Neural progenitor cell (in vitro differentiated cells): ENCODE measurements around the gene PSTPIP1. TPM values are rescaled to one million over a fixed set of nuclear protein-coding genes. Genes with fewer than 3 reads are reported as not detected.

Source experiments
- DNase-seq: peaks from one replicate; pipeline ENCODE4 v3.0.0-alpha.2; 2016; ENCODE audit warnings: low spot score
- H2AFZ ChIP-seq: fragments of 200-600 bp; sonication (generic); replicated peaks from 2 replicates; pipeline ENCODE4 v1.6.1; 2016; ENCODE audit warnings: antibody characterized with exemption
- H3F3A ChIP-seq: fragments of 200-600 bp; sonication (generic); 2 replicates; pipeline ENCODE4 v1.6.1; 2016; ENCODE audit warnings: antibody characterized with exemption, low read depth
- H3K27ac ChIP-seq: fragments of 200-600 bp; sonication (generic); 2 replicates; pipeline ENCODE4 v1.5.1; 2016; ENCODE audit warnings: mild to moderate bottlenecking
- H3K27me3 ChIP-seq: fragments of 200-600 bp; sonication (generic); 2 replicates; pipeline ENCODE4 v1.6.1; 2016; ENCODE audit warnings: mild to moderate bottlenecking, moderate library complexity
- H3K36me3 ChIP-seq: fragments of 200-600 bp; sonication (generic); 2 replicates; pipeline ENCODE4 v1.5.1; 2016
- H3K4me1 ChIP-seq: fragments of 200-600 bp; sonication (generic); 2 replicates; pipeline ENCODE4 v1.6.1; 2016; ENCODE audit warnings: mixed run types
- H3K4me2 ChIP-seq: fragments of 200-600 bp; sonication (generic); 2 replicates; pipeline ENCODE4 v1.6.1; 2016
- H3K4me3 ChIP-seq: fragments of 200-600 bp; sonication (generic); 2 replicates; pipeline ENCODE4 v1.5.1; 2016
- H3K79me2 ChIP-seq: fragments of 200-600 bp; sonication (generic); 2 replicates; pipeline ENCODE4 v1.6.1; 2016; ENCODE audit warnings: low read depth
- H3K9ac ChIP-seq: fragments of 200-600 bp; sonication (generic); 2 replicates; pipeline ENCODE4 v1.6.1; 2016
- H3K9me3 ChIP-seq: fragments of 200-600 bp; sonication (generic); 2 replicates; pipeline ENCODE4 v1.5.1; 2016; ENCODE audit warnings: low read depth
- H4K20me1 ChIP-seq: fragments of 200-600 bp; sonication (generic); 2 replicates; pipeline ENCODE4 v1.6.1; 2016; ENCODE audit warnings: low read depth
- H3K27ac Mint-ChIP-seq: 3 replicates; pipeline ENCODE4 v1.8.0; 2021; ENCODE audit warnings: mixed read lengths
- H3K27me3 Mint-ChIP-seq: 2 replicates; pipeline ENCODE4 v1.8.0; 2022; ENCODE audit warnings: low read depth, mild to moderate bottlenecking, inconsistent platforms, moderate library complexity, mixed read lengths; ENCODE audit not compliant: insufficient read depth
- H3K36me3 Mint-ChIP-seq: 3 replicates; pipeline ENCODE4 v1.8.0; 2021; ENCODE audit warnings: mixed read lengths
- H3K4me1 Mint-ChIP-seq: 3 replicates; pipeline ENCODE4 v1.8.0; 2021; ENCODE audit warnings: mixed read lengths
- H3K4me3 Mint-ChIP-seq: 3 replicates; pipeline ENCODE4 v1.8.0; 2021; ENCODE audit warnings: mild to moderate bottlenecking, moderate library complexity, mixed read lengths
- H3K9me3 Mint-ChIP-seq: 3 replicates; pipeline ENCODE4 v1.8.0; 2020; ENCODE audit warnings: mixed read lengths
- EZH2 ChIP-seq: fragments of 200-600 bp; sonication (generic); IDR thresholded peaks from 2 replicates; pipeline ENCODE4 v1.6.1; 2017; ENCODE audit warnings: antibody characterized with exemption, mild to moderate bottlenecking, moderate library complexity
- EZH2phosphoT487 ChIP-seq: fragments of 200-600 bp; sonication (generic); IDR thresholded peaks from 2 replicates; pipeline ENCODE4 v1.6.1; 2017; ENCODE audit warnings: antibody characterized with exemption
- total RNA-seq: library from RNA; depleted of rRNA; stranded (reverse); fragments of >200 nt; gene quantifications from 2 replicates; pipeline ENCODE4 v1.2.3, GENCODE V29; 2015; ENCODE audit warnings: low replicate concordance
- TF ChIP-seq, protein P1 (sequence below): fragments of 200-600 bp; sonication (generic); IDR thresholded peaks from 2 replicates; pipeline ENCODE4 v1.5.1; 2017; ENCODE audit warnings: antibody characterized with exemption, mild to moderate bottlenecking

The PSTPIP1 gene
- total RNA-seq, 1 donor from 2014 or later, result 0.19 TPM

DNA sequence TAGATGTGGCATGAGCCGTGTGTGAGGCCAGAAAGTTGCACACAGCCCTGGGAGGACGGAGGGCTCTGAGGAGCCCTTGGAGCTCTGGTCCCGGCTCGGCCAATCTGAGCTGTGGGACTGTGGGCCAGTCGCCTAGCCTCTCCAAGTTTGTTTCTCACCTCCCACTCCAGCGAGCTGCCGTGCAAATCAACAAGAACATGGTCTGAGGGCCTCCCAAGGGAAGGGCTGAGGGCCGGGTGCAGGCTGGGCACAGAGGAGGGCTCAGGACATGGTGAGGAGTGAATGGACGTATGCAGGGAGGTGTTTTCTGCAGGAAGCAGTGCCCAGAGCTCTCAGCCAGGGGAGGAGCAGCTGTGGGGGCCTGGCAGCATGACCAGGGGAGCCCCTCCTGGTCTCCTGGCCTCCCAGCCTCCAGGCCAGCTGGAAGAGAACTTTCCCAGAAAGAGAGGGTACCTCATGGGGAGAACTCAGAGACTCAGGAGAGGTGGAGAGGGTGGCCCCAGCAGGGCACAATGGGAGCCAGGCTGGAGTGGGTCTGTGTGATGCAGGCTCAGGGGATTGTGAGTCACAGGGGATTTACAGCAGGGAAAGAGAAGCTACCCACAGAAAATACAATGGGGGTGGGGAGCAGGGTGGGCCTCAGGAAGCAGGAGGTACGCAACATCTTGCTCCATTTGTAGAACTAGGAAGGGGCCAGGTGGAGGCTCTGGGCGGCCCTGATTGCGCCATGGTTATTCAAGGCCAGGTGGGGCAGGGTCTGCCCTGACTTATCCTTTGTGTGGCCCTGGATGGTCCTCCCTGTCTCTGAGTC lies 24.8 kb downstream of the PSTPIP1 start:
- H3K27ac Mint-ChIP-seq, result no peak overlapping the region
- H3K9me3 Mint-ChIP-seq, result no peaks in the 10 kb centered on the region
- H4K20me1 ChIP-seq, result no peaks in the 10 kb centered on the region

DNA sequence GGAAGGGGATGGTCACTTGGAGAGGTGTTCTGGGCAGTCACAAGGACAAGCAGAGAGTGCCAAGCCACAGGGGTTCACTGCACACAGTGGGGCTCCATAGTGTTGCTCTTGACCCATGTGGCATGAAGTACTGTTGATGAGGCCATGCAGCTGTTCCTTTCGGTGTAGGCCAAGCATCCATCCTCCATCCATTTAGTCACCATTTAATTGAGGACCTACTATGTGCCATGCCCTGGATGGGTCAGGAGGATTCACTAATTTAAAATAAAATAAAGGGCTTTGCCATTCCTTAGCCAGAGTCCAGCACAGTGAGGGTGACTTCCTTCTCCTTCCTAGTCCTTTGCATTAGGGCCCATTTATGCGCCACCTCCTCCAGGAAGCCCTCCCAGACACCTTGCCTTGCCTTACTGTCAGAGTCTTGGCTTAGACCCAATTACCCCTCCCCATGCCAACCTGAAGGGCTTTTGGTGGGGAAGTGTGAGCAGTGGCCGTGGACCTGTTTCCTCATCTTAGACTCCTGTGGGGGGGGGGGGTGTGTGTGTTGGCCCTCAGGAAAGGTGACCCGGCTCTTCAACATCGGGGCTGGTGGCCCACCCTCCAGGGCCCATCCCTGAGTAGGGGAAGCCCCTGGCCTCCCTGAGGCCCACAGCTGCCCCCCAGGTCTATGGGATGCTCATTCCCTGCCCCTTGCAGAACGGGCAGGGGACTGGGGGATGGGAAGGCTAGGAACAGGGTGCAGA lies 25.6 kb downstream of the PSTPIP1 start:
- no peaks in the 10 kb centered on the region for H3K36me3 Mint-ChIP-seq

More for the DNA sequence above, 24.8 kb downstream of the PSTPIP1 start:
- Mint-ChIP-seq H3K36me3 (no peaks in the 10 kb centered on the region), H3K27me3 (peaks cover 10% of the 10 kb centered on the region), H3K4me1 (peaks cover 6% of the 10 kb centered on the region), H3K4me3 (peak overlapping the region; percentile 41)
- H3K27me3 ChIP-seq, result no peaks in the 10 kb centered on the region
- no peak overlapping the region for H3K27ac ChIP-seq
- H3K79me2 ChIP-seq, result no peaks in the 10 kb centered on the region
- H2AFZ ChIP-seq, result no peak overlapping the region
- H3K9me3 ChIP-seq, result no peaks in the 10 kb centered on the region
- H3K9ac ChIP-seq, result no peak overlapping the region
- TF ChIP-seq EZH2 (no peak), EZH2phosphoT487 (no peak)
- TF ChIP-seq, protein P1, sequence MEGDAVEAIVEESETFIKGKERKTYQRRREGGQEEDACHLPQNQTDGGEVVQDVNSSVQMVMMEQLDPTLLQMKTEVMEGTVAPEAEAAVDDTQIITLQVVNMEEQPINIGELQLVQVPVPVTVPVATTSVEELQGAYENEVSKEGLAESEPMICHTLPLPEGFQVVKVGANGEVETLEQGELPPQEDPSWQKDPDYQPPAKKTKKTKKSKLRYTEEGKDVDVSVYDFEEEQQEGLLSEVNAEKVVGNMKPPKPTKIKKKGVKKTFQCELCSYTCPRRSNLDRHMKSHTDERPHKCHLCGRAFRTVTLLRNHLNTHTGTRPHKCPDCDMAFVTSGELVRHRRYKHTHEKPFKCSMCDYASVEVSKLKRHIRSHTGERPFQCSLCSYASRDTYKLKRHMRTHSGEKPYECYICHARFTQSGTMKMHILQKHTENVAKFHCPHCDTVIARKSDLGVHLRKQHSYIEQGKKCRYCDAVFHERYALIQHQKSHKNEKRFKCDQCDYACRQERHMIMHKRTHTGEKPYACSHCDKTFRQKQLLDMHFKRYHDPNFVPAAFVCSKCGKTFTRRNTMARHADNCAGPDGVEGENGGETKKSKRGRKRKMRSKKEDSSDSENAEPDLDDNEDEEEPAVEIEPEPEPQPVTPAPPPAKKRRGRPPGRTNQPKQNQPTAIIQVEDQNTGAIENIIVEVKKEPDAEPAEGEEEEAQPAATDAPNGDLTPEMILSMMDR, result no peak
- H3K4me1 ChIP-seq, result peaks cover 6% of the 10 kb centered on the region
- no peaks in the 10 kb centered on the region for H3F3A ChIP-seq
- no peak overlapping the region for H3K4me3 ChIP-seq
- no peak overlapping the region for H3K4me2 ChIP-seq
- no peaks in the 10 kb centered on the region for H3K36me3 ChIP-seq
- DNase-seq, result no peak

DNA sequence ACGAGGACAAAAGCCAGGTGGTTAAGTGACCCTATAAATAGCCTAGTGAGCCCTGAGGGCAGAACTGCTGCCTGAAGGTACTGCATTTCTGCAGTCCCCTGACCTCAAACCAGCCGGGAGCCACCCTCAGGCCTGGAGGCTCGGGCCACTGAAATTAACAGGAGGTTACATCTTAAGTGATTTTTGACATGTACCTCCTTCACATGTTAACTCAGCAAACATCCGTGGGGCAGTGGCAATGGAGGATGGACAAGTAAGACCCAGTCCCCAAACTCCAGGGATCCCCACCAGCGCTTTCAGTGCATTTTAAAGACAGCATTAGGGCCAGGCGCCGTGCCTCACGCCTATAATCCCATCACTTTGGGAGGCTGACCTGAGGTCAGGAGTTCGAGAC lies 26.2 kb downstream of the PSTPIP1 start:
- Mint-ChIP-seq H3K4me3 (no peak overlapping the region), H3K27me3 (peaks cover 12% of the 10 kb centered on the region), H3K9me3 (no peaks in the 10 kb centered on the region), H3K4me1 (peaks cover 4% of the 10 kb centered on the region), H3K27ac (no peak overlapping the region), H3K36me3 (no peaks in the 10 kb centered on the region)
- Histone ChIP-seq H3K9me3 (no peaks in the 10 kb centered on the region), H3K27me3 (no peaks in the 10 kb centered on the region), H3K4me3 (no peak overlapping the region), H3K27ac (no peak overlapping the region), H3K36me3 (no peaks in the 10 kb centered on the region), H3K79me2 (no peaks in the 10 kb centered on the region), H3K4me1 (peaks cover 1% of the 10 kb centered on the region), H3K9ac (no peak overlapping the region), H4K20me1 (no peaks in the 10 kb centered on the region), H3K4me2 (no peak overlapping the region), H3F3A (no peaks in the 10 kb centered on the region), H2AFZ (no peak overlapping the region)
- DNase-seq, result no peak
- no peak for TF ChIP-seq EZH2
- TF ChIP-seq, protein P1, result no peak
- no peak for TF ChIP-seq EZH2phosphoT487

More for the DNA sequence above, 25.6 kb downstream of the PSTPIP1 start:
- Histone ChIP-seq H3K9me3 (no peaks in the 10 kb centered on the region), H3K27ac (no peak overlapping the region), H2AFZ (no peak overlapping the region), H3K27me3 (no peaks in the 10 kb centered on the region), H3K79me2 (no peaks in the 10 kb centered on the region), H3K4me1 (peaks cover 6% of the 10 kb centered on the region), H4K20me1 (no peaks in the 10 kb centered on the region), H3K4me2 (no peak overlapping the region), H3K36me3 (no peaks in the 10 kb centered on the region), H3K9ac (no peak overlapping the region), H3F3A (no peaks in the 10 kb centered on the region), H3K4me3 (no peak overlapping the region)
- TF ChIP-seq EZH2 (no peak), EZH2phosphoT487 (no peak)
- TF ChIP-seq, protein P1, result no peak
- Mint-ChIP-seq H3K9me3 (no peaks in the 10 kb centered on the region), H3K27ac (no peak overlapping the region), H3K27me3 (peaks cover 12% of the 10 kb centered on the region), H3K4me3 (no peak overlapping the region), H3K4me1 (peaks cover 4% of the 10 kb centered on the region)
- no peak for DNase-seq
